T-cell (primary cell): ENCODE data around the gene RNF11. TPM values are rescaled to one million over a fixed set of nuclear protein-coding genes. Genes with fewer than 3 reads are reported as not detected.

Source experiments
- ATAC-seq, 4 experiments: fragments of 200-7000 bp in 3 of 4; fragments of 150-1000 bp in 1 of 4; cut with Tn5 transposase; replicated peaks in 1 of 4; 1 replicate in 3 of 4; 2 replicates in 1 of 4; pipeline ENCODE4 v1.10.0; 2021; ENCODE audit warnings: moderate library complexity in 3 of 4, mild to moderate bottlenecking in 2 of 4, moderate number of reproducible peaks in 1 of 4
- CTCF ChIA-PET, 2 donors: fragments of 300-600 bp; sonication (Branson Sonifier 250); formaldehyde crosslinking; loops; one replicate each; lab custom pipeline; 2022; ENCODE audit warnings: antibody characterized with exemption in 2 of 2; lab: Charles Lee
- POLR2A ChIA-PET, 2 donors: fragments of 300-600 bp; sonication (Branson Sonifier 250); formaldehyde crosslinking; loops; one replicate each; lab custom pipeline; 2022; ENCODE audit warnings: antibody characterized with exemption in 2 of 2; lab: Charles Lee
- DNase-seq, 35 experiments: peaks; one replicate each; pipeline versions ENCODE4 v3.0.0 to v3.0.0-alpha.2; 2013 to 2023
- H3K27ac ChIP-seq: one replicate; pipeline ENCODE4 v1.5.1; 2013; ENCODE audit warnings: low read length
- H3K27me3 ChIP-seq, 2 experiments: replicated peaks in 1 of 2; 1 replicate in 1 of 2; 2 replicates in 1 of 2; pipeline versions ENCODE4 v1.6.1 to v1.7.0; 2013; ENCODE audit warnings: low read length in 1 of 2, mixed read lengths in 1 of 2; ENCODE audit not compliant: control insufficient read depth in 2 of 2, insufficient read depth in 2 of 2; ENCODE audit errors: extremely low read depth in 1 of 2
- H3K36me3 ChIP-seq, 2 donors: 1 replicate in 1 of 2; 2 replicates in 1 of 2; pipeline versions ENCODE4 v1.6.1 to v1.7.0; 2013; ENCODE audit warnings: low read length in 1 of 2; ENCODE audit not compliant: control insufficient read depth in 2 of 2, insufficient read depth in 1 of 2; ENCODE audit errors: extremely low read depth in 1 of 2
- H3K4me1 ChIP-seq, 2 experiments: 1 replicate in 1 of 2; 2 replicates in 1 of 2; pipeline versions ENCODE4 v1.6.1 to v1.7.0; 2013; ENCODE audit warnings: low read length in 2 of 2, mixed read lengths in 1 of 2; ENCODE audit not compliant: insufficient read depth in 2 of 2, control insufficient read depth in 1 of 2; ENCODE audit errors: extremely low read depth in 1 of 2
- H3K4me3 ChIP-seq, 2 donors: 1 replicate in 1 of 2; 2 replicates in 1 of 2; pipeline versions ENCODE4 v1.5.1 to v1.7.0; 2013; ENCODE audit warnings: mild to moderate bottlenecking in 2 of 2, low read length in 1 of 2, moderate library complexity in 1 of 2; ENCODE audit not compliant: control insufficient read depth in 1 of 2; ENCODE audit errors: extremely low read depth in 1 of 2
- H3K9me3 ChIP-seq: 2 replicates; pipeline ENCODE4 v1.7.0; 2013
- H3K27ac Mint-ChIP-seq, 2 donors: one replicate each; pipeline ENCODE4 v1.8.0; 2020 to 2021; ENCODE audit warnings: mild to moderate bottlenecking in 2 of 2, mixed read lengths in 2 of 2
- H3K27me3 Mint-ChIP-seq, 2 donors: one replicate each; pipeline ENCODE4 v1.8.0; 2021 to 2022; ENCODE audit warnings: mixed read lengths in 2 of 2
- H3K36me3 Mint-ChIP-seq: one replicate; pipeline ENCODE4 v1.8.0; 2021; ENCODE audit warnings: mixed read lengths
- H3K4me1 Mint-ChIP-seq, 3 donors: one replicate each; pipeline ENCODE4 v1.8.0; 2020 to 2022; ENCODE audit warnings: mixed read lengths in 3 of 3, mild to moderate bottlenecking in 1 of 3
- H3K4me3 Mint-ChIP-seq, 3 donors: one replicate each; pipeline ENCODE4 v1.8.0; 2020 to 2022; ENCODE audit warnings: mild to moderate bottlenecking in 3 of 3, mixed read lengths in 3 of 3, moderate library complexity in 3 of 3
- H3K9me3 Mint-ChIP-seq, 3 donors: one replicate each; pipeline ENCODE4 v1.8.0; 2020 to 2022; ENCODE audit warnings: mixed read lengths in 3 of 3
- WGBS: methylation state at CpG from one replicate; pipeline ENCODE4 v1.1.5; 2013; ENCODE audit warnings: missing lambda C conversion rate; ENCODE audit not compliant: insufficient coverage; 5-methylcytosine and 5-hydroxymethylcytosine counted together
- total RNA-seq, 35 experiments: library from RNA in 6 of 35; stranded (reverse) in 6 of 35; fragments of 120-200 nt in 1 of 35; gene quantifications; one replicate each; pipeline versions ENCODE4 v1.2.1 to v1.2.4 and lab custom pipeline; 2013 to 2026

Gene RNF11
- total RNA-seq, 5 donors from 2014 or later (not counting 1 experiment from before 2014, with no cell fraction given), result 33.3 to 66.0 (median 39.8) TPM

DNA sequence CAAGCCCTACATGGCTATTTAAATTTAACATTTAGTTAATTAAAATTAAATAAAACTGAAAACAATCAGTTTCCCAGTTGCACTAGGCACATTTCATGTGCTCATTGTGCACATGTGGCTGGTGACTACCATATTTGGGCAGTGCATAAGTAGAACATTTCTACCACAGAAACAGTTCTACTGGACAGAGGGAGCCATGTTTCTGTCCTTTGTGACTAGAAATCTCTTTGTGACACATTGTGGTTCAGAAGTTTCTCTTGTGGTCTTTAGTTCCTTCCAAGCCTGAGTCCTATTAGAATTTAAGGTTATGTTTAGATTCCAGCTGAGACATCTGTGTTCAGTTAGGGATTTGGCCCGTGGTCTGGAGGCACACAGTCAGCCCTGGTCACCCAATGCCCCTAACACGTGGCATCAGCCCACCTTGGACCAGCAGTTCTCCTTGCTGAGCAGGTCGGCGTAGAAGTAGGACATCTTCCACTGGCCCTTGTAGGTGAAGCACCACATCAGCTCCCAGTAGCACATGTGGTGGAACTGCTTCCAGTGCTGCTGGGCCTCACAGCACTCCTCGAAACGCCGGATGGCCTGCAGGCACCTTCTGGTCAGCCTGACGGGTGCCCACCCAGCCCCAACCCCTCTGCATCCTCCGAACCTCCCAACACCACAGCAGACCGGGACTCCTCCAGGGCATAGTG lies 65.2 kb downstream of the RNF11 start:
- Histone ChIP-seq H3K27me3 (peaks cover 0 to 11% of the 10 kb centered on the region in 2 experiments), H3K27ac (no peak overlapping the region), H3K4me1 (peaks cover 0 to 11% of the 10 kb centered on the region in 2 experiments), H3K36me3 (no peaks in the 10 kb centered on the region), H3K4me3 (no peak overlapping the region), H3K9me3 (no peaks in the 10 kb centered on the region)
- no peak overlapping the region for H3K27ac Mint-ChIP-seq
- H3K9me3 Mint-ChIP-seq, result no peaks in the 10 kb centered on the region
- peaks cover 0 to 2% of the 10 kb centered on the region in 2 donors for H3K27me3 Mint-ChIP-seq
- H3K4me1 Mint-ChIP-seq, result peaks cover 8 to 17% (median 15%) of the 10 kb centered on the region in 3 donors
- DNase-seq (no peak), ATAC-seq (no peak)
- CTCF ChIA-PET, result no interaction called here
- no peak overlapping the region for H3K4me3 Mint-ChIP-seq
- POLR2A ChIA-PET, result interaction anchor here in 1 of 2 donors (0.5 kb wide), 1 partner anchor 529 kb away, joined by 3 read pairs; no protein-coding TSS in a partner anchor
- no peaks in the 10 kb centered on the region for H3K36me3 Mint-ChIP-seq
- WGBS, result 75% methylated on average over 9 of the region's 10 CpGs

DNA sequence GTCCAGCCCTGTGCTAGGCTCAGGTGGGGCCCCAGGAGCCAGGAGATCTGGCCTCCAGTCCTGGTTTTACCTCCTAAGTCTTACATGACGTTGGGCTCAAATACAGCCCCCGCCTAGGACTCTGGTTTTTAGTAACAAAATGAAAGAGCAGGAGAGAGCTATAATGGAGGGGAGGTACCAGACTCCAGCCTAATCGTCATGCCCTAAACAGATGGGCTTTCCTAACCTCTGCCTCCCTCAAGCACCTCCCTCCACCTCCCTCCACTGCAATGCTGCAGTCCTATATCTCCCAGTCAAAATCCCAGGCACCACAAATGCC lies 65.7 kb downstream of the RNF11 start:
- CTCF ChIA-PET, result no interaction called here
- Histone ChIP-seq H3K4me3 (no peak overlapping the region), H3K36me3 (no peaks in the 10 kb centered on the region), H3K27ac (no peak overlapping the region), H3K4me1 (peaks cover 0 to 6% of the 10 kb centered on the region in 2 experiments), H3K27me3 (peaks cover 0 to 11% of the 10 kb centered on the region in 2 experiments), H3K9me3 (no peaks in the 10 kb centered on the region)
- peaks cover 7 to 13% (median 10%) of the 10 kb centered on the region in 3 donors for H3K4me1 Mint-ChIP-seq
- ATAC-seq (no peak), DNase-seq (no peak)
- H3K4me3 Mint-ChIP-seq, result no peak overlapping the region
- H3K9me3 Mint-ChIP-seq, result no peaks in the 10 kb centered on the region
- POLR2A ChIA-PET, result no interaction called here
- no peaks in the 10 kb centered on the region for H3K36me3 Mint-ChIP-seq
- H3K27ac Mint-ChIP-seq, result no peak overlapping the region
- WGBS, result no CpG with 5 or more reads among the region's 3 CpGs
- peaks cover 0 to 2% of the 10 kb centered on the region in 2 donors for H3K27me3 Mint-ChIP-seq

DNA sequence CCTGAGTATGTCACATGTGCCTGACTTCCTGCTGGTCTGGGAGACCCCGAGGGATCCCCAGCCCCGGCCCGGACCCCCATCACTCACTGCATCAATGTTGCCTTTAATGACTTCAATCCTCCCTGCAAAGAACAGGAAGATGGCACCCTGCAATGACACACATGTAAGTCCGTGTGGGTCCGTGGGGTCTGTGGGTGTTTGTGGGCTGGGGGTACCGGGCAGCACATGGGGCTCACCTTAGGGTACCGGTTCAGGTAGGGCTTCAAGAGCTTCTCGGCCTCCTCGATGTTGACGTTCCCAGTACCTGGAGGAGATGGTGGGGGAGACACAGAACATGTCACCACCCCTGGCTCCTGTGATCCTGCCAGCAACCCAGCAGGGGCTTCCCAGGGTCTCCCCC lies 66.2 kb downstream of the RNF11 start:
- H3K4me3 ChIP-seq, result no peak overlapping the region
- H3K27me3 ChIP-seq, result peaks cover 0 to 8% of the 10 kb centered on the region in 2 experiments
- H3K27ac Mint-ChIP-seq, result no peak overlapping the region
- no peaks in the 10 kb centered on the region for H3K9me3 ChIP-seq
- no peak overlapping the region for H3K4me3 Mint-ChIP-seq
- H3K9me3 Mint-ChIP-seq, result no peaks in the 10 kb centered on the region
- ChIA-PET POLR2A (no interaction called here), CTCF (no interaction called here)
- peaks cover 3 to 9% (median 7%) of the 10 kb centered on the region in 3 donors for H3K4me1 Mint-ChIP-seq
- DNase-seq (no peak), ATAC-seq (no peak)
- H3K36me3 Mint-ChIP-seq, result no peaks in the 10 kb centered on the region
- peaks cover 0 to 2% of the 10 kb centered on the region in 2 donors for H3K27me3 Mint-ChIP-seq
- H3K27ac ChIP-seq, result no peak overlapping the region
- WGBS, result 100% methylated on average over 4 of the region's 10 CpGs
- peaks cover 0 to 1% of the 10 kb centered on the region in 2 experiments for H3K4me1 ChIP-seq
- H3K36me3 ChIP-seq, result no peaks in the 10 kb centered on the region

DNA sequence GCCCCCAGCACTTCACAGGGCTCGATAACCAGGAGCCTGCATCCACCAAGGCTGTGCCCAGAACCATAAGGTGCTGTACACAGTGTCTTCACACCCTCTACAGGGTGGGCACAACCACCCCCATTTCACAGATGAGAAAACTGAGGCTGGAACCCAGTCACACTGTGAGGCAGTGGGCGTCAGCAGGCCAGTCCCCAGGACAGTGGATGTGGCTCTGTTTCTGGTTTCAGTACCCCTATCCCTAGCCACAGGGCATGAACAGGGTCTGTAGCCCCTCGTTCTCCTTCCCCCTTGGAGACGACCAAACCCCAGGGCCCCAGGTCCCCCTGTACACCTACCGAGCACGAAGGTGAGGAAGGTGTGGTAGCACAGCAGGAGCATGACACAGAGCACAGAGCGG lies 66.7 kb downstream of the RNF11 start:
- Histone ChIP-seq H3K4me3 (no peak overlapping the region), H3K27me3 (peaks cover 0 to 8% of the 10 kb centered on the region in 2 experiments), H3K4me1 (no peaks in the 10 kb centered on the region), H3K27ac (no peak overlapping the region), H3K9me3 (no peaks in the 10 kb centered on the region), H3K36me3 (no peaks in the 10 kb centered on the region)
- DNase-seq, result no peak
- 95% methylated on average over 4 of the region's 7 CpGs for WGBS
- POLR2A ChIA-PET, result no interaction called here
- Mint-ChIP-seq H3K4me1 (peaks cover 0 to 6% (median 2%) of the 10 kb centered on the region in 3 donors), H3K9me3 (no peaks in the 10 kb centered on the region), H3K36me3 (no peaks in the 10 kb centered on the region), H3K27me3 (peaks cover 0 to 2% of the 10 kb centered on the region in 2 donors), H3K27ac (no peak overlapping the region), H3K4me3 (no peak overlapping the region)
- no peak for ATAC-seq
- CTCF ChIA-PET, result no interaction called here

DNA sequence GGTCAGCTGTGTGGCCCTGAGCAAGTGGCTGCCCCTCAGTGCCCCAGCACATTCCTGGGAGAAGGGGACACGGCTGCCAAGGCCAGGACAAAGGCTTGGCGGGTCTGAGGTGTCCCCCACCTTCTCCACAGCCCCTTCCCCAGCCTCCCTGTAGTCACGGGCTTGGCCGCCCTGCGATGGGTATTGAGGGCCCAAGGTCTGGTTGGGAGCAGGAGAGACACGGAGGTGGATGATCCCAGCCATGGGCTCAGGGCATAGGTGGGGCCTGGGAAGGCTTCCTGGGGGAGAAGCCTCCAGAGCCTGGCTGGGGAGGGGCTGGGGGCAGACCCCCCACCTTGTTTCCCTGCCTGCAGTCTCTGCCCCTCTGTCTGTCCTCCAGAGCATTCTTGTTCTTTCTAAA lies 67.2 kb downstream of the RNF11 start:
- no peak overlapping the region for H3K27ac Mint-ChIP-seq
- Histone ChIP-seq H3K36me3 (no peaks in the 10 kb centered on the region), H3K27ac (no peak overlapping the region), H3K9me3 (no peaks in the 10 kb centered on the region), H3K27me3 (peaks cover 0 to 8% of the 10 kb centered on the region in 2 experiments), H3K4me1 (no peaks in the 10 kb centered on the region), H3K4me3 (no peak overlapping the region)
- H3K9me3 Mint-ChIP-seq, result no peaks in the 10 kb centered on the region
- no peak for ATAC-seq
- peak overlapping the region in 1 of 3 donors; percentile 7 for H3K4me3 Mint-ChIP-seq
- WGBS, result no CpG with 5 or more reads among the region's 6 CpGs
- H3K4me1 Mint-ChIP-seq, result peaks cover 0 to 3% (median 0%) of the 10 kb centered on the region in 3 donors
- peaks cover 0 to 2% of the 10 kb centered on the region in 2 donors for H3K27me3 Mint-ChIP-seq
- no peak for DNase-seq
- ChIA-PET POLR2A (no interaction called here), CTCF (no interaction called here)
- H3K36me3 Mint-ChIP-seq, result no peaks in the 10 kb centered on the region

DNA sequence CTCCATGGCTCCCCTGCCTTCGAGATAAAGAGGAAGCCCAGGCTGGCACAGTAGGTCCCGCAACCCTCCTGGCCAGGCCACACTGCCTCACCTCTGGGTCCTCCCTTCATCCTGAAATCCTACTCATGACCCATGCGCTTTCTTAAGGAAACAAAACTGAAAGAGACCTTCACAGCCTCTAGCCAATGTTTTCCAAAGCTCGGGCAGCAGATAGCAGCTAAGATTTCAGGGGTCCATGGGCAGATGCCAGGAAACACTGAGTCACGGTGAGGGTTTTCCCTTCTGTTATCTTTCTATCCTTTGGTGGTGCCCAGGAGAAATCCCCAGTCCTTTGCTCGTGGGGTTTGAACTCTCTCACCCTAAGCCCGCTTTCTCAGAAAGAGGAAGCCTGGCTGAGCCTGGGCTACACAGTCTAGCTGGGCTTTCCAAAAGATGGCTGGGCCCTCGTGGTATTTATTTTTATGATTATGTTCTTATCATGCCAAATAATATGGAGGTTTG lies 67.7 kb downstream of the RNF11 start:
- Mint-ChIP-seq H3K36me3 (no peaks in the 10 kb centered on the region), H3K4me1 (peaks cover 0 to 2% (median 0%) of the 10 kb centered on the region in 3 donors), H3K27ac (no peak overlapping the region), H3K27me3 (no peaks in the 10 kb centered on the region), H3K9me3 (no peaks in the 10 kb centered on the region), H3K4me3 (peak overlapping the region in 1 of 3 donors; percentile 7)
- H3K27me3 ChIP-seq, result peaks cover 0 to 8% of the 10 kb centered on the region in 2 experiments
- H3K4me3 ChIP-seq, result no peak overlapping the region
- 63% methylated on average over 4 of the region's 8 CpGs for WGBS
- ChIA-PET POLR2A (no interaction called here), CTCF (no interaction called here)
- no peak for ATAC-seq
- H3K36me3 ChIP-seq, result no peaks in the 10 kb centered on the region
- H3K9me3 ChIP-seq, result no peaks in the 10 kb centered on the region
- no peak for DNase-seq
- no peak overlapping the region for H3K27ac ChIP-seq
- no peaks in the 10 kb centered on the region for H3K4me1 ChIP-seq
